K562 (cell line): ENCODE results near the gene HOXA5. TPM values are rescaled to one million over a fixed set of nuclear protein-coding genes. Genes with fewer than 3 reads are reported as not detected.

ENCODE experiments used
- CEBPG ChIP-seq, 3 experiments: fragments of 200-800 bp in 1 of 3; sonication (Bioruptor generic) in 1 of 3; sonication (generic) in 1 of 3; formaldehyde crosslinking in 1 of 3; IDR thresholded peaks in 2 of 3; conservative IDR thresholded peaks in 1 of 3; 2 replicates each; pipeline versions ENCODE4 v1.6.1 to v1.8.0; 2016 to 2022; ENCODE audit warnings: missing compliant biosample characterization in 2 of 3, missing genetic modification characterization in 2 of 3, mild to moderate bottlenecking in 1 of 3, missing genetic modification reagents in 1 of 3
- CREM ChIP-seq: IDR thresholded peaks from 2 replicates; pipeline ENCODE4 v1.6.1; 2014; ENCODE audit warnings: antibody characterized with exemption, low read depth
- CXXC5 ChIP-seq: fragments of 250-450 bp; sonication (Bioruptor Pico); IDR thresholded peaks from 2 replicates; pipeline ENCODE4 v1.8.0; 2022; ENCODE audit warnings: inconsistent platforms, mild to moderate bottlenecking, moderate library complexity
- ETS2 ChIP-seq: IDR thresholded peaks from 2 replicates; pipeline ENCODE4 v1.6.1; 2016; ENCODE audit warnings: borderline replicate concordance, missing genetic modification characterization, mild to moderate bottlenecking, moderate library complexity, missing compliant biosample characterization; ENCODE audit not compliant: poor library complexity, severe bottlenecking
- HMGN3 ChIP-seq: IDR thresholded peaks from 2 replicates; pipeline ENCODE4 v1.6.1; 2011; ENCODE audit warnings: borderline replicate concordance, low read depth, mild to moderate bottlenecking, mixed read lengths, low read length; ENCODE audit not compliant: insufficient read length; ENCODE audit errors: extremely low read depth
- MEIS2 ChIP-seq: fragments of 450-650 bp; IDR thresholded peaks from 2 replicates; pipeline ENCODE4 v1.6.1; 2014; ENCODE audit warnings: mild to moderate bottlenecking; ENCODE audit not compliant: partially characterized antibody
- TCF7 ChIP-seq: sonication (generic); IDR thresholded peaks from 2 replicates; pipeline ENCODE4 v1.6.1; 2016; ENCODE audit warnings: antibody characterized with exemption, borderline replicate concordance
- TCF7L2 ChIP-seq: fragments of 150-350 bp; IDR thresholded peaks from 2 replicates; pipeline ENCODE4 v1.6.1; 2016; ENCODE audit warnings: low read depth, mild to moderate bottlenecking, low read length, moderate library complexity
- ZNF140 ChIP-seq: fragments of 250-450 bp; sonication (Bioruptor Pico); IDR thresholded peaks from 2 replicates; pipeline ENCODE4 v1.8.0; 2021; ENCODE audit warnings: moderate library complexity, mild to moderate bottlenecking, inconsistent platforms
- ZNF239 ChIP-seq: fragments of 250-450 bp; sonication (Bioruptor Pico); IDR thresholded peaks from 2 replicates; pipeline ENCODE4 v1.4.0; 2020; ENCODE audit warnings: mild to moderate bottlenecking
- polyA plus RNA-seq, 8 experiments: library from polyadenylated mRNA; depleted of rRNA in 4 of 8; stranded (reverse) in 5 of 8; unstranded in 3 of 8; fragments of >200 nt; fragmentation: Nextera tagmentation in 2 of 8; fragmentation: Illumina TruSeq in 1 of 8; extraction: Ambion mirVana in 2 of 8; extraction: Trizol in 1 of 8; gene quantifications; 2 replicates each; pipeline versions ENCODE4 v1.2.1 to v1.2.3, GENCODE V29; 2011 to 2014; ENCODE audit warnings: inconsistent platforms in 1 of 8, missing spikeins in 1 of 8
- total RNA-seq, 7 experiments: library from RNA; depleted of rRNA in 6 of 7; stranded (reverse); fragments of >200 nt in 6 of 7; fragmentation: Illumina TruSeq in 2 of 7; extraction: Trizol in 2 of 7; gene quantifications; 2 replicates each; pipeline versions ENCODE4 v1.2.1 to v1.2.3, GENCODE V29; 2011 to 2021; ENCODE audit warnings: low replicate concordance in 1 of 7
- TF ChIP-seq, protein P1 (sequence below), 3 experiments: IDR thresholded peaks in 2 of 3; conservative IDR thresholded peaks in 1 of 3; 2 replicates each; pipeline ENCODE4 v1.5.1; 2011 to 2012; ENCODE audit warnings: low read length in 3 of 3, mild to moderate bottlenecking in 3 of 3, control low read depth in 2 of 3, improper control_type of control experiment in 1 of 3, inconsistent platforms in 1 of 3, low read depth in 1 of 3, mixed read lengths in 1 of 3, moderate library complexity in 1 of 3; ENCODE audit not compliant: insufficient read depth in 2 of 3
- TF ChIP-seq, protein P2 (sequence below): fragments of 200-800 bp; sonication (Bioruptor generic); IDR thresholded peaks from 2 replicates; pipeline ENCODE4 v1.6.1; 2016; ENCODE audit warnings: missing genetic modification characterization, missing compliant biosample characterization
- TF ChIP-seq, protein P3 (sequence below): fragments of 450-650 bp; formaldehyde crosslinking; IDR thresholded peaks from 2 replicates; pipeline ENCODE4 v1.4.0; 2020; ENCODE audit warnings: mild to moderate bottlenecking, moderate library complexity
- TF ChIP-seq, protein P4 (sequence below): fragments of 250-450 bp; sonication (Bioruptor Pico); IDR thresholded peaks from 2 replicates; pipeline ENCODE4 v1.8.0; 2022; ENCODE audit warnings: inconsistent platforms

HOXA5 gene
- total and polyA plus RNA-seq, 9 of the 15 experiments (the other 6 are each of a cell fraction or from before 2014, with no cell fraction given), result 0.13 TPM; not detected in 8

DNA sequence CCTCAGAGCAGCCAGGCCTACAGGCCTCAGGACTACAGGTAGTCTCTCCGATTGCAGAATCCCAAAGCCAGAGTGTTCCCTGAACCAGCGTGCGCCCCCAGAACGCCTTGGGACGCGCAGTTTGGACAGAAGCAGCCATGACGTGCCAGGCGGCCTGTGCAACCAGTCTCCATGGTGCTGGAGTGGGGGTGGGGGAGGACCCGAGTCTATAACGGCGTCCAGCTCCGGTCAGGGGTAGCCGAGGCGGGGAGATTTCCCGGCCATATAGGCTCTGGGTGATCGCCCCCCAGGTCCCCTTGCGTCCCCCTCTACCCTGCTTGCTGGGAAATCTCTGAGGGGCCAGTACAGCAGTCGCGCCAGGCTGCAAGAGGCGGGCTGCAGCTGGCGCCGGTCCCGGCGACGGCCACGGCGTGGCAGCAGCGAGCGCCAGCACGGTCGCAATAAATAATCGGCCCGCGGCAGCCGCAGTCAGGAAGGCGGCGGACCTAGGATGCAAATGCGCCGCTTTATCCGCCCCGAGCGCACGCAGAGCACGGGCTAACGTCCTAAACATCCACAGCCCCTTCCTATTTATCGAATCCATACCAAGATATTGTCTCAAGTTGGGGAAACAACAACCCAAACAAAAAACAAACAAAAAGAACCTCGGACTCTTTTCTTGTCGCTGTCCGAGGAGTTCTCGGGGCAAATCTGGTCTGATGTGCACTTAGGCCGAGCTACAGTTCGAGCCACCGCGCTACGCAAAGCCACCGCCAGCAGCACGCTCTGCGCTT is 7.3 kb upstream of the HOXA5 start (continued):
- TF ChIP-seq, protein P1, sequence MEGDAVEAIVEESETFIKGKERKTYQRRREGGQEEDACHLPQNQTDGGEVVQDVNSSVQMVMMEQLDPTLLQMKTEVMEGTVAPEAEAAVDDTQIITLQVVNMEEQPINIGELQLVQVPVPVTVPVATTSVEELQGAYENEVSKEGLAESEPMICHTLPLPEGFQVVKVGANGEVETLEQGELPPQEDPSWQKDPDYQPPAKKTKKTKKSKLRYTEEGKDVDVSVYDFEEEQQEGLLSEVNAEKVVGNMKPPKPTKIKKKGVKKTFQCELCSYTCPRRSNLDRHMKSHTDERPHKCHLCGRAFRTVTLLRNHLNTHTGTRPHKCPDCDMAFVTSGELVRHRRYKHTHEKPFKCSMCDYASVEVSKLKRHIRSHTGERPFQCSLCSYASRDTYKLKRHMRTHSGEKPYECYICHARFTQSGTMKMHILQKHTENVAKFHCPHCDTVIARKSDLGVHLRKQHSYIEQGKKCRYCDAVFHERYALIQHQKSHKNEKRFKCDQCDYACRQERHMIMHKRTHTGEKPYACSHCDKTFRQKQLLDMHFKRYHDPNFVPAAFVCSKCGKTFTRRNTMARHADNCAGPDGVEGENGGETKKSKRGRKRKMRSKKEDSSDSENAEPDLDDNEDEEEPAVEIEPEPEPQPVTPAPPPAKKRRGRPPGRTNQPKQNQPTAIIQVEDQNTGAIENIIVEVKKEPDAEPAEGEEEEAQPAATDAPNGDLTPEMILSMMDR (IDR thresholded peaks at IDR 0.05 in 2 of 3, conservative IDR thresholded peaks at IDR 0.05 in 1 of 3; ENCODE audit: insufficient read depth in 2 of 3, low read depth in 1 of 3, low read length in 3 of 3), result peak; percentile 64 to 82 (median 72)
- TF ChIP-seq, protein P2, sequence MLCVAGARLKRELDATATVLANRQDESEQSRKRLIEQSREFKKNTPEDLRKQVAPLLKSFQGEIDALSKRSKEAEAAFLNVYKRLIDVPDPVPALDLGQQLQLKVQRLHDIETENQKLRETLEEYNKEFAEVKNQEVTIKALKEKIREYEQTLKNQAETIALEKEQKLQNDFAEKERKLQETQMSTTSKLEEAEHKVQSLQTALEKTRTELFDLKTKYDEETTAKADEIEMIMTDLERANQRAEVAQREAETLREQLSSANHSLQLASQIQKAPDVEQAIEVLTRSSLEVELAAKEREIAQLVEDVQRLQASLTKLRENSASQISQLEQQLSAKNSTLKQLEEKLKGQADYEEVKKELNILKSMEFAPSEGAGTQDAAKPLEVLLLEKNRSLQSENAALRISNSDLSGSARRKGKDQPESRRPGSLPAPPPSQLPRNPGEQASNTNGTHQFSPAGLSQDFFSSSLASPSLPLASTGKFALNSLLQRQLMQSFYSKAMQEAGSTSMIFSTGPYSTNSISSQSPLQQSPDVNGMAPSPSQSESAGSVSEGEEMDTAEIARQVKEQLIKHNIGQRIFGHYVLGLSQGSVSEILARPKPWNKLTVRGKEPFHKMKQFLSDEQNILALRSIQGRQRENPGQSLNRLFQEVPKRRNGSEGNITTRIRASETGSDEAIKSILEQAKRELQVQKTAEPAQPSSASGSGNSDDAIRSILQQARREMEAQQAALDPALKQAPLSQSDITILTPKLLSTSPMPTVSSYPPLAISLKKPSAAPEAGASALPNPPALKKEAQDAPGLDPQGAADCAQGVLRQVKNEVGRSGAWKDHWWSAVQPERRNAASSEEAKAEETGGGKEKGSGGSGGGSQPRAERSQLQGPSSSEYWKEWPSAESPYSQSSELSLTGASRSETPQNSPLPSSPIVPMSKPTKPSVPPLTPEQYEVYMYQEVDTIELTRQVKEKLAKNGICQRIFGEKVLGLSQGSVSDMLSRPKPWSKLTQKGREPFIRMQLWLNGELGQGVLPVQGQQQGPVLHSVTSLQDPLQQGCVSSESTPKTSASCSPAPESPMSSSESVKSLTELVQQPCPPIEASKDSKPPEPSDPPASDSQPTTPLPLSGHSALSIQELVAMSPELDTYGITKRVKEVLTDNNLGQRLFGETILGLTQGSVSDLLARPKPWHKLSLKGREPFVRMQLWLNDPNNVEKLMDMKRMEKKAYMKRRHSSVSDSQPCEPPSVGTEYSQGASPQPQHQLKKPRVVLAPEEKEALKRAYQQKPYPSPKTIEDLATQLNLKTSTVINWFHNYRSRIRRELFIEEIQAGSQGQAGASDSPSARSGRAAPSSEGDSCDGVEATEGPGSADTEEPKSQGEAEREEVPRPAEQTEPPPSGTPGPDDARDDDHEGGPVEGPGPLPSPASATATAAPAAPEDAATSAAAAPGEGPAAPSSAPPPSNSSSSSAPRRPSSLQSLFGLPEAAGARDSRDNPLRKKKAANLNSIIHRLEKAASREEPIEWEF (CRISPR knock-in tag), result no peak
- TF ChIP-seq CXXC5 (CRISPR knock-in tag) (0 out of 2 replicates have a peak, but pooled peaks have one; percentile 27), ZNF239 (no peak), ETS2 (no peak), TCF7 (no peak), ZNF140 (CRISPR knock-in tag) (no peak), TCF7L2 (no peak), MEIS2 (peak; percentile 92), CREM (0 out of 2 replicates have a peak, but pooled peaks have one; percentile 24), HMGN3 (no peak), CEBPG (CRISPR knock-in tag; IDR thresholded peaks at IDR 0.05) (no peak), CEBPG (tag; conservative IDR thresholded peaks at IDR 0.05 in 1 of 2, IDR thresholded peaks at IDR 0.05 in 1 of 2) (no peak)
- TF ChIP-seq, protein P3, sequence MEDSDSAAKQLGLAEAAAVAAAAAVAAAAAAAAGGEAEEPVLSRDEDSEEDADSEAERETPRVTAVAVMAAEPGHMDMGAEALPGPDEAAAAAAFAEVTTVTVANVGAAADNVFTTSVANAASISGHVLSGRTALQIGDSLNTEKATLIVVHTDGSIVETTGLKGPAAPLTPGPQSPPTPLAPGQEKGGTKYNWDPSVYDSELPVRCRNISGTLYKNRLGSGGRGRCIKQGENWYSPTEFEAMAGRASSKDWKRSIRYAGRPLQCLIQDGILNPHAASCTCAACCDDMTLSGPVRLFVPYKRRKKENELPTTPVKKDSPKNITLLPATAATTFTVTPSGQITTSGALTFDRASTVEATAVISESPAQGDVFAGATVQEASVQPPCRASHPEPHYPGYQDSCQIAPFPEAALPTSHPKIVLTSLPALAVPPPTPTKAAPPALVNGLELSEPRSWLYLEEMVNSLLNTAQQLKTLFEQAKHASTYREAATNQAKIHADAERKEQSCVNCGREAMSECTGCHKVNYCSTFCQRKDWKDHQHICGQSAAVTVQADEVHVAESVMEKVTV (CRISPR knock-in tag), result no peak
- TF ChIP-seq, protein P4, sequence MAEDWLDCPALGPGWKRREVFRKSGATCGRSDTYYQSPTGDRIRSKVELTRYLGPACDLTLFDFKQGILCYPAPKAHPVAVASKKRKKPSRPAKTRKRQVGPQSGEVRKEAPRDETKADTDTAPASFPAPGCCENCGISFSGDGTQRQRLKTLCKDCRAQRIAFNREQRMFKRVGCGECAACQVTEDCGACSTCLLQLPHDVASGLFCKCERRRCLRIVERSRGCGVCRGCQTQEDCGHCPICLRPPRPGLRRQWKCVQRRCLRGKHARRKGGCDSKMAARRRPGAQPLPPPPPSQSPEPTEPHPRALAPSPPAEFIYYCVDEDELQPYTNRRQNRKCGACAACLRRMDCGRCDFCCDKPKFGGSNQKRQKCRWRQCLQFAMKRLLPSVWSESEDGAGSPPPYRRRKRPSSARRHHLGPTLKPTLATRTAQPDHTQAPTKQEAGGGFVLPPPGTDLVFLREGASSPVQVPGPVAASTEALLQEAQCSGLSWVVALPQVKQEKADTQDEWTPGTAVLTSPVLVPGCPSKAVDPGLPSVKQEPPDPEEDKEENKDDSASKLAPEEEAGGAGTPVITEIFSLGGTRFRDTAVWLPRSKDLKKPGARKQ (CRISPR knock-in tag), result peak; percentile 87; the same call in 1 of the 2 replicates
